Measurements from ENCODE around the gene CROCC.

Gene CROCC

DNA sequence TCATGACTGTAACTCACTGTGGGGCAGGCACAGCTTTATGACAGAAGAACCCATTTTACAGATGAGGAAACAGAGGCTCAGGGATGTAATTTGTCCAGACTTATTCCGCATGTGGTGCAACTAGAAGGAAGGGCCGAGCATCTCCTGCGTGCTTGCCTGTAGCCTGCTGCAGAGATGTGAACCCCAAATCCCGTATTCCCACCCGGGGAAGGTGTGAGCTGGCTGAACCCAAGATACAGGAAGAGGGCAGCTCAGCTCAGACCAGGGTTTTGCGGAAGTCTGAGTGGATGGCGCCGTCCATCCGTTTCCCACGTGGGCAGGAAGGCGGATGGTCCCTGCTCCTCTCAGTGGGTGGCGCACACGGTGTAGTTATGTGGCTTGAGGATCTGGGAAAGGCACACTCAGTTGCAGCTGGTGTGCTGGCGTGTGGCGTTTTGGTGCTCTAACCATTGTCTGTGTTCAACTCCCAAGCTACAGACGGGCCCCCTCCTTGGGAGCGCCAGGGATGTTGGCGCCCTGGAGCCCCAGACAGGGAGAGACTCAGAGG, 1.2 kb downstream of the CROCC start (continued):
- TF ChIP-seq, protein P1, sequence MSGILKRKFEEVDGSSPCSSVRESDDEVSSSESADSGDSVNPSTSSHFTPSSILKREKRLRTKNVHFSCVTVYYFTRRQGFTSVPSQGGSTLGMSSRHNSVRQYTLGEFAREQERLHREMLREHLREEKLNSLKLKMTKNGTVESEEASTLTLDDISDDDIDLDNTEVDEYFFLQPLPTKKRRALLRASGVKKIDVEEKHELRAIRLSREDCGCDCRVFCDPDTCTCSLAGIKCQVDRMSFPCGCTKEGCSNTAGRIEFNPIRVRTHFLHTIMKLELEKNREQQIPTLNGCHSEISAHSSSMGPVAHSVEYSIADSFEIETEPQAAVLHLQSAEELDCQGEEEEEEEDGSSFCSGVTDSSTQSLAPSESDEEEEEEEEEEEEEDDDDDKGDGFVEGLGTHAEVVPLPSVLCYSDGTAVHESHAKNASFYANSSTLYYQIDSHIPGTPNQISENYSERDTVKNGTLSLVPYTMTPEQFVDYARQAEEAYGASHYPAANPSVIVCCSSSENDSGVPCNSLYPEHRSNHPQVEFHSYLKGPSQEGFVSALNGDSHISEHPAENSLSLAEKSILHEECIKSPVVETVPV (CRISPR knock-in tag; IDR thresholded peaks at IDR 0.05), result no peak
- TF ChIP-seq, protein P2, sequence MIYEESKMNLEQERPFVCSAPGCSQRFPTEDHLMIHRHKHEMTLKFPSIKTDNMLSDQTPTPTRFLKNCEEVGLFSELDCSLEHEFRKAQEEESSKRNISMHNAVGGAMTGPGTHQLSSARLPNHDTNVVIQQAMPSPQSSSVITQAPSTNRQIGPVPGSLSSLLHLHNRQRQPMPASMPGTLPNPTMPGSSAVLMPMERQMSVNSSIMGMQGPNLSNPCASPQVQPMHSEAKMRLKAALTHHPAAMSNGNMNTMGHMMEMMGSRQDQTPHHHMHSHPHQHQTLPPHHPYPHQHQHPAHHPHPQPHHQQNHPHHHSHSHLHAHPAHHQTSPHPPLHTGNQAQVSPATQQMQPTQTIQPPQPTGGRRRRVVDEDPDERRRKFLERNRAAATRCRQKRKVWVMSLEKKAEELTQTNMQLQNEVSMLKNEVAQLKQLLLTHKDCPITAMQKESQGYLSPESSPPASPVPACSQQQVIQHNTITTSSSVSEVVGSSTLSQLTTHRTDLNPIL (CRISPR knock-in tag; IDR thresholded peaks at IDR 0.05; ENCODE audit: low read depth), result no peak

DNA sequence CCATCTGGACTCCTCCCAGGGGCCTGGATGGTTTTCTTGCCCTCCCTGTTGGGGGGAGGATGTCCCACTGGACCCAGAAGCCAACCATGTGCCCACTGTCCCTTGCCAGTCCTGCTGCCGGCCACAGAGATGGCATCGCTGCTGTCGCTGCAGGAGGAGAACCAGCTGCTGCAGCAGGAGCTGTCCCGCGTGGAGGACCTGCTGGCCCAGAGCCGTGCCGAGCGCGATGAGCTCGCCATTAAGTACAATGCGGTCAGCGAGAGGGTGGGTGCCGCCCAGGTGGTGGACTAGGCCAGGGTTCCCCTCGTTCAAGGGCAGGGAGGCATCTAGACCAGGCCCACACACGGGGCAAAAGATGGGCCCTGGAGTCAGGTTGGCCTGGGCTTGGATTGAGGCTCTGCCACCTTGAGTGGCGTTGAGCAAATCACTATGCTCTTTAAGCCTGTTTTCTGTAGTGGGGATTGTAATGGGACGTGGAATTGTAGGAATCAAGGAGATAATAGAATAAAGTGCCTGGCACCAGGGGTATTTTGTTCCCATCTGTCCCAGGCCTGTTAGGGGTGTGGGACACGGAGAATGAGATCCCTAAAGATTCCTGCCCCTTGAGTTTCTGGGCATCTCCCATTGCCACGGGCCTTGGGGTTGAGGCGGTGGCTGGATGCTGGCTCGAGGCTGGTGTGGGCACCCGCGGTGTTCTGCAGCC, 2.6 kb downstream of the CROCC start:
- TF ChIP-seq ZC3H10 (CRISPR knock-in tag; IDR thresholded peaks at IDR 0.05) (no peak), BACH2 (CRISPR knock-in tag; IDR thresholded peaks at IDR 0.05; ENCODE audit: borderline replicate concordance) (no peak), CSDC2 (CRISPR knock-in tag; IDR thresholded peaks at IDR 0.05) (no peak), ZNF8 (CRISPR knock-in tag; IDR thresholded peaks at IDR 0.05) (no peak), ZNF70 (CRISPR knock-in tag; IDR thresholded peaks at IDR 0.05) (no peak), ESRRG (CRISPR knock-in tag; IDR thresholded peaks at IDR 0.05) (no peak), TOX (CRISPR knock-in tag; IDR thresholded peaks at IDR 0.05; ENCODE audit: borderline replicate concordance) (no peak), ARNTL (CRISPR knock-in tag; IDR thresholded peaks at IDR 0.05; ENCODE audit: borderline replicate concordance, low read depth) (no peak), TCF4 (CRISPR knock-in tag; IDR thresholded peaks at IDR 0.05; ENCODE audit: borderline replicate concordance) (no peak), ZFP30 (CRISPR knock-in tag; IDR thresholded peaks at IDR 0.05) (no peak), ISL1 (CRISPR knock-in tag; IDR thresholded peaks at IDR 0.05) (no peak), RARB (CRISPR knock-in tag; IDR thresholded peaks at IDR 0.05) (no peak), GLIS3 (CRISPR knock-in tag; IDR thresholded peaks at IDR 0.05) (no peak)
- TF ChIP-seq, protein P3, sequence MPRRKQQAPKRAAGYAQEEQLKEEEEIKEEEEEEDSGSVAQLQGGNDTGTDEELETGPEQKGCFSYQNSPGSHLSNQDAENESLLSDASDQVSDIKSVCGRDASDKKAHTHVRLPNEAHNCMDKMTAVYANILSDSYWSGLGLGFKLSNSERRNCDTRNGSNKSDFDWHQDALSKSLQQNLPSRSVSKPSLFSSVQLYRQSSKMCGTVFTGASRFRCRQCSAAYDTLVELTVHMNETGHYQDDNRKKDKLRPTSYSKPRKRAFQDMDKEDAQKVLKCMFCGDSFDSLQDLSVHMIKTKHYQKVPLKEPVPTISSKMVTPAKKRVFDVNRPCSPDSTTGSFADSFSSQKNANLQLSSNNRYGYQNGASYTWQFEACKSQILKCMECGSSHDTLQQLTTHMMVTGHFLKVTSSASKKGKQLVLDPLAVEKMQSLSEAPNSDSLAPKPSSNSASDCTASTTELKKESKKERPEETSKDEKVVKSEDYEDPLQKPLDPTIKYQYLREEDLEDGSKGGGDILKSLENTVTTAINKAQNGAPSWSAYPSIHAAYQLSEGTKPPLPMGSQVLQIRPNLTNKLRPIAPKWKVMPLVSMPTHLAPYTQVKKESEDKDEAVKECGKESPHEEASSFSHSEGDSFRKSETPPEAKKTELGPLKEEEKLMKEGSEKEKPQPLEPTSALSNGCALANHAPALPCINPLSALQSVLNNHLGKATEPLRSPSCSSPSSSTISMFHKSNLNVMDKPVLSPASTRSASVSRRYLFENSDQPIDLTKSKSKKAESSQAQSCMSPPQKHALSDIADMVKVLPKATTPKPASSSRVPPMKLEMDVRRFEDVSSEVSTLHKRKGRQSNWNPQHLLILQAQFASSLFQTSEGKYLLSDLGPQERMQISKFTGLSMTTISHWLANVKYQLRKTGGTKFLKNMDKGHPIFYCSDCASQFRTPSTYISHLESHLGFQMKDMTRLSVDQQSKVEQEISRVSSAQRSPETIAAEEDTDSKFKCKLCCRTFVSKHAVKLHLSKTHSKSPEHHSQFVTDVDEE (CRISPR knock-in tag; IDR thresholded peaks at IDR 0.05), result no peak
- TF ChIP-seq, protein P4, sequence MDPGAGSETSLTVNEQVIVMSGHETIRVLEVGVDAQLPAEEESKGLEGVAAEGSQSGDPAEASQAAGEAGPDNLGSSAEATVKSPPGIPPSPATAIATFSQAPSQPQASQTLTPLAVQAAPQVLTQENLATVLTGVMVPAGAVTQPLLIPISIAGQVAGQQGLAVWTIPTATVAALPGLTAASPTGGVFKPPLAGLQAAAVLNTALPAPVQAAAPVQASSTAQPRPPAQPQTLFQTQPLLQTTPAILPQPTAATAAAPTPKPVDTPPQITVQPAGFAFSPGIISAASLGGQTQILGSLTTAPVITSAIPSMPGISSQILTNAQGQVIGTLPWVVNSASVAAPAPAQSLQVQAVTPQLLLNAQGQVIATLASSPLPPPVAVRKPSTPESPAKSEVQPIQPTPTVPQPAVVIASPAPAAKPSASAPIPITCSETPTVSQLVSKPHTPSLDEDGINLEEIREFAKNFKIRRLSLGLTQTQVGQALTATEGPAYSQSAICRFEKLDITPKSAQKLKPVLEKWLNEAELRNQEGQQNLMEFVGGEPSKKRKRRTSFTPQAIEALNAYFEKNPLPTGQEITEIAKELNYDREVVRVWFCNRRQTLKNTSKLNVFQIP (CRISPR knock-in tag; IDR thresholded peaks at IDR 0.05; ENCODE audit: borderline replicate concordance, low read depth), result no peak
- TF ChIP-seq, protein P5, sequence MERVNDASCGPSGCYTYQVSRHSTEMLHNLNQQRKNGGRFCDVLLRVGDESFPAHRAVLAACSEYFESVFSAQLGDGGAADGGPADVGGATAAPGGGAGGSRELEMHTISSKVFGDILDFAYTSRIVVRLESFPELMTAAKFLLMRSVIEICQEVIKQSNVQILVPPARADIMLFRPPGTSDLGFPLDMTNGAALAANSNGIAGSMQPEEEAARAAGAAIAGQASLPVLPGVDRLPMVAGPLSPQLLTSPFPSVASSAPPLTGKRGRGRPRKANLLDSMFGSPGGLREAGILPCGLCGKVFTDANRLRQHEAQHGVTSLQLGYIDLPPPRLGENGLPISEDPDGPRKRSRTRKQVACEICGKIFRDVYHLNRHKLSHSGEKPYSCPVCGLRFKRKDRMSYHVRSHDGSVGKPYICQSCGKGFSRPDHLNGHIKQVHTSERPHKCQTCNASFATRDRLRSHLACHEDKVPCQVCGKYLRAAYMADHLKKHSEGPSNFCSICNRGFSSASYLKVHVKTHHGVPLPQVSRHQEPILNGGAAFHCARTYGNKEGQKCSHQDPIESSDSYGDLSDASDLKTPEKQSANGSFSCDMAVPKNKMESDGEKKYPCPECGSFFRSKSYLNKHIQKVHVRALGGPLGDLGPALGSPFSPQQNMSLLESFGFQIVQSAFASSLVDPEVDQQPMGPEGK (CRISPR knock-in tag; IDR thresholded peaks at IDR 0.05; ENCODE audit: borderline replicate concordance), result no peak
- TF ChIP-seq, protein P2 (CRISPR knock-in tag; IDR thresholded peaks at IDR 0.05; ENCODE audit: low read depth), result no peak
- ATAC-seq, result no peak

Data from SK-N-SH treated with all-trans-retinoic acid at 6 μM for 48 hours (cell line).